Measurements from ENCODE around the gene FASN.

- TF ChIP-seq EZH2 (IDR thresholded peaks at IDR 0.05; ENCODE audit: borderline replicate concordance, insufficient read depth, low read length, poor library complexity, severe bottlenecking) (no peak), POLR2AphosphoS5 (IDR thresholded peaks at IDR 0.05) (no peak), EP300 (conservative IDR thresholded peaks at IDR 0.05; ENCODE audit: poor library complexity, severe bottlenecking) (no peak), TAF1 (IDR thresholded peaks at IDR 0.05; ENCODE audit: low read depth) (no peak), RAD21 (conservative IDR thresholded peaks at IDR 0.05) (no peak)
- TF ChIP-seq, protein P1, sequence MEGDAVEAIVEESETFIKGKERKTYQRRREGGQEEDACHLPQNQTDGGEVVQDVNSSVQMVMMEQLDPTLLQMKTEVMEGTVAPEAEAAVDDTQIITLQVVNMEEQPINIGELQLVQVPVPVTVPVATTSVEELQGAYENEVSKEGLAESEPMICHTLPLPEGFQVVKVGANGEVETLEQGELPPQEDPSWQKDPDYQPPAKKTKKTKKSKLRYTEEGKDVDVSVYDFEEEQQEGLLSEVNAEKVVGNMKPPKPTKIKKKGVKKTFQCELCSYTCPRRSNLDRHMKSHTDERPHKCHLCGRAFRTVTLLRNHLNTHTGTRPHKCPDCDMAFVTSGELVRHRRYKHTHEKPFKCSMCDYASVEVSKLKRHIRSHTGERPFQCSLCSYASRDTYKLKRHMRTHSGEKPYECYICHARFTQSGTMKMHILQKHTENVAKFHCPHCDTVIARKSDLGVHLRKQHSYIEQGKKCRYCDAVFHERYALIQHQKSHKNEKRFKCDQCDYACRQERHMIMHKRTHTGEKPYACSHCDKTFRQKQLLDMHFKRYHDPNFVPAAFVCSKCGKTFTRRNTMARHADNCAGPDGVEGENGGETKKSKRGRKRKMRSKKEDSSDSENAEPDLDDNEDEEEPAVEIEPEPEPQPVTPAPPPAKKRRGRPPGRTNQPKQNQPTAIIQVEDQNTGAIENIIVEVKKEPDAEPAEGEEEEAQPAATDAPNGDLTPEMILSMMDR (IDR thresholded peaks at IDR 0.05; ENCODE audit: poor library complexity, severe bottlenecking): no peak
- TF ChIP-seq, protein P2, sequence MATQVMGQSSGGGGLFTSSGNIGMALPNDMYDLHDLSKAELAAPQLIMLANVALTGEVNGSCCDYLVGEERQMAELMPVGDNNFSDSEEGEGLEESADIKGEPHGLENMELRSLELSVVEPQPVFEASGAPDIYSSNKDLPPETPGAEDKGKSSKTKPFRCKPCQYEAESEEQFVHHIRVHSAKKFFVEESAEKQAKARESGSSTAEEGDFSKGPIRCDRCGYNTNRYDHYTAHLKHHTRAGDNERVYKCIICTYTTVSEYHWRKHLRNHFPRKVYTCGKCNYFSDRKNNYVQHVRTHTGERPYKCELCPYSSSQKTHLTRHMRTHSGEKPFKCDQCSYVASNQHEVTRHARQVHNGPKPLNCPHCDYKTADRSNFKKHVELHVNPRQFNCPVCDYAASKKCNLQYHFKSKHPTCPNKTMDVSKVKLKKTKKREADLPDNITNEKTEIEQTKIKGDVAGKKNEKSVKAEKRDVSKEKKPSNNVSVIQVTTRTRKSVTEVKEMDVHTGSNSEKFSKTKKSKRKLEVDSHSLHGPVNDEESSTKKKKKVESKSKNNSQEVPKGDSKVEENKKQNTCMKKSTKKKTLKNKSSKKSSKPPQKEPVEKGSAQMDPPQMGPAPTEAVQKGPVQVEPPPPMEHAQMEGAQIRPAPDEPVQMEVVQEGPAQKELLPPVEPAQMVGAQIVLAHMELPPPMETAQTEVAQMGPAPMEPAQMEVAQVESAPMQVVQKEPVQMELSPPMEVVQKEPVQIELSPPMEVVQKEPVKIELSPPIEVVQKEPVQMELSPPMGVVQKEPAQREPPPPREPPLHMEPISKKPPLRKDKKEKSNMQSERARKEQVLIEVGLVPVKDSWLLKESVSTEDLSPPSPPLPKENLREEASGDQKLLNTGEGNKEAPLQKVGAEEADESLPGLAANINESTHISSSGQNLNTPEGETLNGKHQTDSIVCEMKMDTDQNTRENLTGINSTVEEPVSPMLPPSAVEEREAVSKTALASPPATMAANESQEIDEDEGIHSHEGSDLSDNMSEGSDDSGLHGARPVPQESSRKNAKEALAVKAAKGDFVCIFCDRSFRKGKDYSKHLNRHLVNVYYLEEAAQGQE (IDR thresholded peaks at IDR 0.05; ENCODE audit: borderline replicate concordance): no peak
Measured at GRCh38 chr17:82031885-82032627, 66.0 kb downstream of the FASN start.
